Skeletal muscle tissue (tissue), 4 donors: Measurements from ENCODE around the gene GPRIN1. TPM values are rescaled to one million over a fixed set of nuclear protein-coding genes. Genes with fewer than 3 reads are reported as not detected.
"Not testable (repeated sequence)": the region's sequence is repeated elsewhere in the genome, so short reads cannot be mapped to it uniquely, and the experiment has no call there.

Experiments used
- H3K27ac ChIP-seq: one replicate; pipeline ENCODE4 v1.7.0; 2013; ENCODE audit warnings: mild to moderate bottlenecking, low read depth, low read length, inconsistent platforms
- H3K27me3 ChIP-seq, 3 donors: one replicate each; pipeline ENCODE4 v1.7.0; 2013; ENCODE audit warnings: low read length in 3 of 3; ENCODE audit not compliant: control insufficient read depth in 3 of 3, insufficient read depth in 3 of 3
- H3K36me3 ChIP-seq, 3 donors: one replicate each; pipeline ENCODE4 v1.7.0; 2013; ENCODE audit warnings: low read length in 3 of 3; ENCODE audit not compliant: control insufficient read depth in 3 of 3, insufficient read depth in 3 of 3
- H3K4me1 ChIP-seq, 3 donors: one replicate each; pipeline ENCODE4 v1.7.0; 2013; ENCODE audit warnings: low read length in 3 of 3, mild to moderate bottlenecking in 3 of 3; ENCODE audit not compliant: control insufficient read depth in 3 of 3, insufficient read depth in 3 of 3
- H3K4me3 ChIP-seq, 3 donors: one replicate each; pipeline ENCODE4 v1.7.0; 2013; ENCODE audit warnings: low read length in 3 of 3
- H3K9ac ChIP-seq, 3 donors: one replicate each; pipeline ENCODE4 v1.7.0; 2013; ENCODE audit warnings: low read length in 3 of 3, mild to moderate bottlenecking in 3 of 3, moderate library complexity in 2 of 3, low read depth in 1 of 3
- H3K9me3 ChIP-seq, 3 donors: one replicate each; pipeline ENCODE4 v1.7.0; 2013; ENCODE audit warnings: low read length in 3 of 3; ENCODE audit not compliant: control insufficient read depth in 3 of 3
- total RNA-seq: library from RNA; depleted of rRNA; stranded (reverse); fragments of >200 nt; gene quantifications from one replicate; pipeline ENCODE4 v1.2.3, GENCODE V29; 2014
- donor health status: Osteomylitis.

Gene GPRIN1
- total RNA-seq, 1 donor from 2014 or later, result 0.52 TPM

GRCh38 chr5:176562189-176562588 is 47.8 kb downstream of the GPRIN1 start:
- Histone ChIP-seq H3K27me3 (peaks cover 0 to 13% (median 13%) of the 10 kb centered on the region in 3 donors), H3K4me1 (no peaks in the 10 kb centered on the region), H3K27ac (no peak overlapping the region), H3K9me3 (peaks cover 0 to 2% (median 0%) of the 10 kb centered on the region in 3 donors), H3K36me3 (no peaks in the 10 kb centered on the region), H3K4me3 (no peak overlapping the region), H3K9ac (no peak overlapping the region)

DNA sequence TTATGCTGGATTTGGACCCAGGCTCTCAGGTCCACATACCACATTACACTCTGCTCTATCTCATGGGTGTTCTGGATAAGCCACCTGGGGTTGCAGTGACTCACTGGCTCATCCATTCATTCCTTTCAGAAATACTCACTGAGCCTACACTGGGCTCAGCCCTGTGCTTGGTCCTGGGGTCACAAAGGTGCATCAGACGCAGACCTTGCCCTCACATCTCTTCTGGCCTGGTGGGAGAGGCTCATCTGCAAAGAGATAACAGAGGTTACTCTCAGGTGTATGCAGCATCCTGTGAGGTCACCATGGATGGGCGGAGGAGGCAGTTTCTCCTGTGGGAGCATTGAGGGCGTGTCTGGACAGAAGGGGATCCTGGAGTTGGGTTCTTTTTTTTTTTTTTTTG is 48.7 kb downstream of the GPRIN1 start:
- no peaks in the 10 kb centered on the region for H3K36me3 ChIP-seq
- H3K9me3 ChIP-seq, result peaks cover 0 to 2% (median 0%) of the 10 kb centered on the region in 3 donors
- H3K27ac ChIP-seq, result no peak overlapping the region
- H3K9ac ChIP-seq, result no peak overlapping the region
- no peaks in the 10 kb centered on the region for H3K4me1 ChIP-seq
- peaks cover 0 to 13% (median 9%) of the 10 kb centered on the region in 3 donors for H3K27me3 ChIP-seq
- H3K4me3 ChIP-seq, result no peak overlapping the region

DNA sequence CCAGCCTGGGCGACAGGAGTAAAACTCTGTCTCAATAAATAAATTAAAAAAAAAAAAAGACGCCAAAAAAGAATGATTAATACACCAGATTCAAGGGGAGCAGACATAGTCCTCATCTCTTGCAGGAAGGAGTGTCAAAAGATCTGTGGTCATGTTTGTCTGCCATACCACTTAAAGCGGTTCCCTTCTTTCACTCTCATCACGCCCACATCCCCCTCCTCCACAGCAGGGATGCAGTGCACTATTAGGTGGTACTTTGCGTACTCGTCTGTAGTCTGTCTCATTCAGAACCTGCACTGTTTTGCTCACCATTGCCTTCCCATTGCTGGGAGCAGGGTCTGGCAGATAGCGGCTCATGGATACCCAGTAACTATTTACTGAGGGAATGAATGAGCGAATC is 49.6 kb downstream of the GPRIN1 start:
- Histone ChIP-seq H3K4me3 (no peak overlapping the region), H3K9me3 (peaks cover 0 to 2% (median 0%) of the 10 kb centered on the region in 3 donors), H3K27ac (no peak overlapping the region), H3K36me3 (no peaks in the 10 kb centered on the region), H3K9ac (no peak overlapping the region), H3K4me1 (no peaks in the 10 kb centered on the region), H3K27me3 (peaks cover 0 to 13% (median 7%) of the 10 kb centered on the region in 3 donors)

DNA sequence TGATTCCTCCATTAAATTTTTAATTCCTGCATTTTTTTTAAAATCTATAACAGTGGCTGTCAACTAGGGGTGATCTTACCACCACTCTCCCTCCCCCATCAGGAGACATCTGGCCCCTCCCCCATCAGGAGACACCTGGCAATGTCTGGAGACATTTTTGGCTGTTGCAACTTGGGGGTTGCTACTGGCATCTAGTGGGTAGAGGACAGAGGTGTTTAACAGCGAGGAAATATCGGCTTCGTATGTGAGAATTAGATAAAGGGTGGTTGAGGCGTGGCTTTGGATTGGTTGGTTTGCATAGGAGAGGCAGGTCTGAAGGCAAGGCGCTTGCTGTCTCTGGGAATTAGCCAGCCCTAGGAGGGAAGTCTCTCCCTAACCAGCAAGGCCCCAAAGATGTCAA is 50.3 kb downstream of the GPRIN1 start:
- no peaks in the 10 kb centered on the region for H3K36me3 ChIP-seq
- peaks cover 0 to 2% (median 0%) of the 10 kb centered on the region in 3 donors for H3K9me3 ChIP-seq
- H3K4me3 ChIP-seq, result no peak overlapping the region
- H3K4me1 ChIP-seq, result no peaks in the 10 kb centered on the region
- no peak overlapping the region for H3K27ac ChIP-seq
- peaks cover 0 to 13% (median 7%) of the 10 kb centered on the region in 3 donors for H3K27me3 ChIP-seq
- H3K9ac ChIP-seq, result no peak overlapping the region

DNA sequence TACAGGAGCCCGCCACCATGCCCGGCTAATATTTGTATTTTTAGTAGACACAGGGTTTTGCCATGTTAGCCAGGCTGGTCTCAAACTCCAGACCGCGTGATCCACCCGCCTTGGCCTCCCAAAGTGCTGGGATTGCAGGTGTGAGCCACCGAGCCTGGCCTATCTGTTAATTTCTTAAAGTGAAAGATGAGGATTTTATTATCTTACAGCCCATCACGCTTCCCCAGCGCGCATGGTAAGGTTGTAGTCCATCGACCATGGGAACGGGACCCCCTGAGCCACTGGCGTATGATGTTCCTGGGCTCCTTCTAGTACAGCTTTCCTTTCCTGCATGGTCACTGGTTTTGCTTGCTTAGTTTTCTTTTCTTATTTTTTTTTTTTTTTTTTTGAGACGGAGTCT is 52.1 kb downstream of the GPRIN1 start:
- H3K9me3 ChIP-seq, result peaks cover 0 to 2% (median 0%) of the 10 kb centered on the region in 3 donors
- H3K4me3 ChIP-seq, result no peak overlapping the region
- no peaks in the 10 kb centered on the region for H3K36me3 ChIP-seq
- no peak overlapping the region for H3K27ac ChIP-seq
- peaks cover 12 to 24% (median 19%) of the 10 kb centered on the region in 3 donors for H3K27me3 ChIP-seq
- H3K4me1 ChIP-seq, result peaks cover 0 to 4% (median 3%) of the 10 kb centered on the region in 3 donors
- H3K9ac ChIP-seq, result no peak overlapping the region

- peaks cover 0 to 4% (median 3%) of the 10 kb centered on the region in 3 donors for H3K4me1 ChIP-seq
- H3K27me3 ChIP-seq, result peaks cover 34 to 47% (median 36%) of the 10 kb centered on the region in 3 donors
- H3K9me3 ChIP-seq, result no peaks in the 10 kb centered on the region
- H3K4me3 ChIP-seq, result no peak overlapping the region
- no peak overlapping the region for H3K27ac ChIP-seq
- H3K36me3 ChIP-seq, result no peaks in the 10 kb centered on the region
- no peak overlapping the region for H3K9ac ChIP-seq
Measured at GRCh38 chr5:176553260-176554085, 56.5 kb downstream of the GPRIN1 start.

DNA sequence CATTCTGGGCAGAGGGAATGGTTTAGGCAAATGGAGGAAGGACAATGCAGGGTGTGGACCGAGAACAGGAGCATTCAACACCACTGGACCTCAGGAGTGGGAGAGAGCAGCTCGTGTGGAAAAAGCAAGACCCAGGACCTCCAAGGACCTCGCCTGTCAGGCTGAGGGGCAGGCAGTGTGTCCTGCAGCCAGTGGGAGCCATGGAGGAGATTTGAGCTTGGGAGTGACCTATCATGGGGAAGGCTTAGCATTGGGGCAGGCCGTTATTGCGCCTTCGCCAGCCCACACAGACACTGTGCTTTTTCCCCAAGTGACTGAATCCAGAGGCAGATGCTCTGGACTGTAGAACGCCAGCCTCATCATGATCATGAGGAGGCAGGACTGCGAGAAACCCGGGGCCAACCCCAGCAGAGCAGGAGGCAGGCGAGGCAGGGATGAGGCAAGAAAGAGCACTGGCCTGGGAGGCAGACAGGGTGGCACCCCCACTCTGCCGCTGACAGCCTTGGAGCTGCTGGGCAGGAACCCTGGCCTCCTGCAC is 57.6 kb downstream of the GPRIN1 start:
- Histone ChIP-seq H3K9ac (no peak overlapping the region), H3K36me3 (no peaks in the 10 kb centered on the region), H3K27ac (no peak overlapping the region), H3K4me1 (peaks cover 0 to 4% (median 3%) of the 10 kb centered on the region in 3 donors), H3K4me3 (no peak overlapping the region), H3K27me3 (peaks cover 36 to 51% (median 36%) of the 10 kb centered on the region in 3 donors), H3K9me3 (no peaks in the 10 kb centered on the region)

GRCh38 chr5:176550937-176551336 is 59.0 kb downstream of the GPRIN1 start:
- H3K4me1 ChIP-seq, H3K9me3 ChIP-seq, H3K4me3 ChIP-seq, H3K27ac ChIP-seq, H3K36me3 ChIP-seq, H3K9ac ChIP-seq: not testable (repeated sequence)
- peaks cover 36 to 51% (median 36%) of the 10 kb centered on the region in 3 donors for H3K27me3 ChIP-seq

DNA sequence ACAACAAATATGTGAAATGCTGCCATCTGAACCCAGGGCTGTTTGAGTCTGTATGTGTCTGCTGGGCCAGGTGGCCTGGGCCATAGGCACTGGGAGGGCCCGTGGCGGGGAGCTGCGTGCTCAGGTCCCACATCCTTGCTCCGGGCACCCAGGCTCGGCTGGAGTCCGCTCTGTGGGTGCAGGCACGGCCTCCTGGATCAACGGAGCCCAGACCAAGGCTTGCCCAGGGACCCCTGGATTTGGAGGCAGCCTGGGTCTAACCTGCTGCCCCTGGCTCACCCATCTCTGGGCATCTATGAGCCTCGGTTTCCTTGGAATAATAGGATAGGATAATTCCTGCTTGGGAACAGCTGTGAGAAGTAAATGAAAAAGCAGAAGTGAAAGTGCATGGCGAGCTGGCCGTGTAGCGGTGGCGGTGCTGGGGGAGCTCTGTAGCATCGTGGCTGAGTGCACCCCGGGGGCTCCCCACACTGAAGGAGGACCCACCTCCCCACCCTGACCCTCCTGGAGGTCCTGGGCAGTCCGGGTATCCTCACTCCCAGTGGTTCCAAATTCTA is 59.6 kb downstream of the GPRIN1 start:
- H3K4me1 ChIP-seq, result peaks cover 0 to 8% (median 4%) of the 10 kb centered on the region in 3 donors
- no peak overlapping the region for H3K27ac ChIP-seq
- H3K27me3 ChIP-seq, result peaks cover 36 to 51% (median 36%) of the 10 kb centered on the region in 3 donors
- H3K36me3 ChIP-seq, result no peaks in the 10 kb centered on the region
- H3K9me3 ChIP-seq, result no peaks in the 10 kb centered on the region
- H3K4me3 ChIP-seq, result no peak overlapping the region
- no peak overlapping the region for H3K9ac ChIP-seq

GRCh38 chr5:176549871-176550270 is 60.1 kb downstream of the GPRIN1 start:
- Histone ChIP-seq H3K36me3 (no peaks in the 10 kb centered on the region), H3K27ac (no peak overlapping the region), H3K4me1 (peaks cover 0 to 12% (median 7%) of the 10 kb centered on the region in 3 donors), H3K4me3 (no peak overlapping the region), H3K9me3 (no peaks in the 10 kb centered on the region), H3K9ac (no peak overlapping the region), H3K27me3 (peaks cover 36 to 51% (median 36%) of the 10 kb centered on the region in 3 donors)
